GM12873 (cell line): ENCODE measurements around the gene IFNLR1.

Source experiments
- TF ChIP-seq, protein P1 (sequence below): IDR thresholded peaks from 2 replicates; pipeline ENCODE4 v1.5.1; 2012; ENCODE audit warnings: low read depth, mild to moderate bottlenecking, moderate library complexity, low read length, control low read depth; ENCODE audit not compliant: insufficient read depth; ENCODE audit errors: missing control alignments

IFNLR1 gene

DNA sequence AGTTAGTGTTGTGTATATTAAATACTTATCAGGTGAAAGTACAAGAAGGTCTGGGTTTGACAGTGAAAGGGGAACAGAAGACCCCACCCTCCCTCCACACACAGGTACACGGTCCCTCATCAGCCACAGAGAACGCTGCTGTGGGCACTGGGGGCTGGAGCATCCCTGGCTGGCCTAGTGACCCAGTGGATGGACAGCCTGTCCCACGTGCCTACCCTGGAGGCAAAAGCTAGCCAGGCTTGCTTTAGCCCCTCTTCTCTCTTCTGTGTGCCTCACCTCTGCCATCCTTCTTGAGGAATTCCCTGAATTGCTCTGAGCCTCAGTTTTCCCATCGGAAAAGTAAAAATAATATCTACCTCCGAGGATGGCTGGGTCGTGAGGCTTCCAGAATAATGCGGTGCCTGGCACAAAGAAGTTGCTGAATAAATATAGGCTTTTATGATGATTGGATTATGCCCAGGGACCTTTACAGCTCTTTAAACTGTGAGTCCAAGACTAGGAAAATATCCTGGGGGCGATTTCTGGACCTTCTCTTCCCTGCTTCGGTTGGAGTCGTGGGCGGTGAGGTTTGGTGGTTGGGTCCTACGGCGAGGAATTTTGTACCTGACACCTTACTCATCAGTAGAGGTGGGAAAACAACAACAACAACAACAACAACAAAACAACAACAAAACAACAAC, 918 bp downstream of the IFNLR1 start:
- TF ChIP-seq, protein P1, sequence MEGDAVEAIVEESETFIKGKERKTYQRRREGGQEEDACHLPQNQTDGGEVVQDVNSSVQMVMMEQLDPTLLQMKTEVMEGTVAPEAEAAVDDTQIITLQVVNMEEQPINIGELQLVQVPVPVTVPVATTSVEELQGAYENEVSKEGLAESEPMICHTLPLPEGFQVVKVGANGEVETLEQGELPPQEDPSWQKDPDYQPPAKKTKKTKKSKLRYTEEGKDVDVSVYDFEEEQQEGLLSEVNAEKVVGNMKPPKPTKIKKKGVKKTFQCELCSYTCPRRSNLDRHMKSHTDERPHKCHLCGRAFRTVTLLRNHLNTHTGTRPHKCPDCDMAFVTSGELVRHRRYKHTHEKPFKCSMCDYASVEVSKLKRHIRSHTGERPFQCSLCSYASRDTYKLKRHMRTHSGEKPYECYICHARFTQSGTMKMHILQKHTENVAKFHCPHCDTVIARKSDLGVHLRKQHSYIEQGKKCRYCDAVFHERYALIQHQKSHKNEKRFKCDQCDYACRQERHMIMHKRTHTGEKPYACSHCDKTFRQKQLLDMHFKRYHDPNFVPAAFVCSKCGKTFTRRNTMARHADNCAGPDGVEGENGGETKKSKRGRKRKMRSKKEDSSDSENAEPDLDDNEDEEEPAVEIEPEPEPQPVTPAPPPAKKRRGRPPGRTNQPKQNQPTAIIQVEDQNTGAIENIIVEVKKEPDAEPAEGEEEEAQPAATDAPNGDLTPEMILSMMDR, result no peak

DNA sequence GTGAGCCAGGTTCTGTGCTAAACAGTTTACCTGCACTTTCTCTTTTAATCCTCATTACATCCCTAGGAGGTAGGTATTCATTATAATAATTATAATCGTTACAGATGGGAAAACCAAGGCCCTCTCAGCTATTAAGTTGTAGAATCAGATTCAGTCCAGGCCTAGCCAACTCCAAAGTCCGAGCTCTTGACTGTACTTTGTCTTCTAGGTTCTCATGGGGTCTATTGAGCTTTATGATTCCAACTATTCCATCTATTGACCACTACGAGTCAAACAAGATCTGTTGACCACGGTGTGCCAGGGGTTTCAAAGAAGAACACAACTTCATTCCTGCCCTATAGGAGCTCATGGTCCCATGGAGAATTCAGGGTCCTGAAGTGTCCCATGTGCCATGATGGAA, 2.0 kb downstream of the IFNLR1 start:
- TF ChIP-seq, protein P1, result no peak

DNA sequence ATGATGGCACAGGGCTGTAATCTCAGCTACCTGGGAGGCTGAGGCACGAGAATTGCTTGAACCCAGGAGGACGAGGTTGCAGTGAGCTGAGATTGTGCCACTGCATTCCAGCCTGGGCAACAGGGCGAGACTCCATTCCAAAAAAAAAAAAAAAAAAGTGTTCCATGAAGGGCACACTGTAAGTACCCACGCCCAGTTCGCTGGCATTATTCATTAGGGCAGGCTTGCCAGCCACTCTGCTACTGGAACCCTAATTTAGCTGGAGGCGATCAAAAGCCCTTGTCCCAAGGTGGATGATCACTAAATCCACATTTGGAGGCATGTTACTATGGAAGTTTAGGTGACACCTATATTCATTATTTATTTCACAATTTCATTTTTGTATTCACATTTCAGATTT, 5.0 kb downstream of the IFNLR1 start:
- TF ChIP-seq, protein P1, result no peak

DNA sequence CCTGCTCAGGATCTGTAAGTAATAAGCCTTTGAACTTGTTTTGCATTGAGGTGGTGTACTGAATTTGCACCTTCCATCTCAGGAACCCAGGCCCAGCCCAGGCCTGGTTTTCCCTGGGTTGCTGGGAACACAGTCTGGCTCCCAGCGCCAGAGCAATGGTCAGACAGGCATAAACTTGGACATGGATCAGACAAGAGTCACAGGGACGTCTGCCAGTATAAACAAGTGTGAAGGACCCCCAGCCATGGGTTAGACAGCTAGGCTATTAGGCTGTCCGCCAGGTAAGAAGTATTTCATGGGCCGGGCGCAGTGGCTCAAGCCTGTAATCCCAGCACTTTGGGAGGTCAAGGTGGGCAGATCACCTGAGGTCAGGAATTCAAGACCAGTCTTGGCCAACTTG, 5.5 kb downstream of the IFNLR1 start:
- TF ChIP-seq, protein P1, result no peak

GRCh38 chr1:24180676-24181075, 6.4 kb downstream of the IFNLR1 start:
- TF ChIP-seq, protein P1, result no peak

DNA sequence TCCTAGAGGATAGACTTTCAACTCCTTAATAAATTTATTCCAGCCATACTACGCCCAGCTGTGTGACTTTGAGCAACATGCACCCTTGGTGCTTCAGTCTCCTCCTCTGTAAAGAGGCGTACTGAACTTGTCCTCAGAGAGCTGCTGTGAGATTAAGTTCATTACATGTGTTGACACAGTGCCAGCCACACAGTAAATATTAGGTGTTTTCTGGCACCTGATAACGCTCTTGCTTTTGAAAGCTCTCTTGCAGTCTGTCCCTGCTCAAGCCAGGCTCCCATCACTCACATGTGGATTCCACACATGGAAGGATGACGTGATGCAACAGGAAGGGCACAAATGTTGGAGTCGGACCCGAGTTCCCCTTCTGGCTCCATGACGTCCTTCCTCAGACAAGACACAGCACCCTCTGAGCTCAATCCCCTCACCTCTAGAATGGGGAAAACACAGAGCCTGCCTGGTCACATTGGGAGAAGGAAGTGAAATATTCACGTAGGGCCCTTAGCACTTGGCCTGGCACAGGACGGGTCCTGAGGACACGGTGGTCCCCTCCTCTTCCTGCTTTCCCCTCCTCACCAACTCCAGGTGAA, 7.7 kb downstream of the IFNLR1 start:
- TF ChIP-seq, protein P1, result no peak

GRCh38 chr1:24178407-24178806, 8.7 kb downstream of the IFNLR1 start:
- TF ChIP-seq, protein P1, result no peak
